ENCODE measurements around the gene LCNL1. TPM values are rescaled to one million over a fixed set of nuclear protein-coding genes. Genes with fewer than 3 reads are reported as not detected.

LCNL1 gene
- polyA plus RNA-seq, 1 donor: 0.09 TPM

DNA sequence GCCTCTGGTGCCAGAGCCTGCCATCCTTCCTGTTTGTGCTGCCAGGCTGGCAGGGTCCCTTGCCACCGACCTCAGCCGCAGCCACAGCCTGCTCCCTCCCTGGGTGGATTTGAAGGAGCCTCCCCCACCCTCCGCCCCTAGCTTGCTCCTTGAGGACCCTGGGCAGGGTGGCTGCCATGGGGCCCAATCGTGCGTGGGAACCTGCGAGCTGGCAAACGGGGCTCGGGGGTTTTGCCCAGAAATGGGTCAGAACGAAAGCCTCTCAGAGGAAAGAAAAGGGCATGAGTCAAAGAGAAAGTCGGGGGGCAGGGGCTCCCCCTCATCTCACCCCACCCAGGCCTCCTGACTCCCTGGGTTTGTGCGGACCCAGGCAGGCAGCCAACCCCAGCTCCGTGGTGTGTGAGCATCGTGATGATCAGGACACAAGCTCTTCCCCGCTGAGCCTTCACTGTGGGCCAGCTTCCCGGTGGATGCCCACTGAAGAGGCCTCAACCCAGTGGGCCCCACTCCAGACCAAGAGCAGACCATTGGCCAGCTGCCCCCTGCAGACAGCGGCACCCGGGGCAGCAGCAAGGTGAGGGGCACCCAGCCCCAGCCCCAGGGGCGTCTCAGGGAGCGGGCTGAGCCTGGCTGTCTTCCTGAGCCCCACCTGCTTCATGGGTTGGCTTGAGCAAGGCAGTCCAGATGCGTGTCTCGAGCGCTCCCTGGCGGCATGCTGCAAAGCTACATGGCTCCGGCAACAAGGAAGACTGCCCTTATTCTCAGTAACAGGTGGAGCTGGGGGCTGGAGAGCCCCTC, 52.1 kb downstream of the LCNL1 start:
- H3K4me1 ChIP-seq (ENCODE audit: control insufficient read depth, insufficient read depth, low read length): peaks cover 26% of the 10 kb centered on the region
- no peaks in the 10 kb centered on the region for H3K9me3 ChIP-seq (ENCODE audit: control insufficient read depth, low read depth, low read length)
- peak; percentile 75 to 86 for DNase-seq
- H3K36me3 ChIP-seq (ENCODE audit: control insufficient read depth, insufficient read depth, low read length): no peaks in the 10 kb centered on the region
- H3K4me3 ChIP-seq (ENCODE audit: low read length): no peak overlapping the region
- no peak overlapping the region for H3K27ac ChIP-seq (ENCODE audit: low read length)
- H3K27me3 ChIP-seq (ENCODE audit: control insufficient read depth, insufficient read depth, low read length): no peaks in the 10 kb centered on the region
- WGBS (ENCODE audit: insufficient coverage, low lambda C conversion rate): 20% methylated on average over 1 of the region's 24 CpGs

Other genes starting within 250 kb of the LCNL1 start
- gene LCN10, start 240.1 kb upstream of the LCNL1 start, polyA plus RNA-seq: 7.8 TPM
- gene LCN6, start 234.5 kb upstream of the LCNL1 start, polyA plus RNA-seq: 2.8 TPM
- 0.06 TPM for gene LCN8, start 224.8 kb upstream of the LCNL1 start, polyA plus RNA-seq
- 14.0 TPM for gene LCN15, start 218.5 kb upstream of the LCNL1 start, polyA plus RNA-seq
- 324 TPM for gene TMEM141, start 191.6 kb upstream of the LCNL1 start, polyA plus RNA-seq
- gene CCDC183, start 186.7 kb upstream of the LCNL1 start, polyA plus RNA-seq: 27.4 TPM
- 97.3 TPM for gene RABL6, start 175.0 kb upstream of the LCNL1 start, polyA plus RNA-seq
- gene AJM1, start 140.5 kb upstream of the LCNL1 start, polyA plus RNA-seq: 10.4 TPM
- 312 TPM for gene PHPT1, start 133.6 kb upstream of the LCNL1 start, polyA plus RNA-seq
- 772 TPM for gene MAMDC4, start 130.6 kb upstream of the LCNL1 start, polyA plus RNA-seq
- 585 TPM for gene EDF1, start 116.7 kb upstream of the LCNL1 start, polyA plus RNA-seq
- gene TRAF2, start 96.5 kb upstream of the LCNL1 start, polyA plus RNA-seq: 18.5 TPM
- gene FBXW5, start 38.3 kb upstream of the LCNL1 start, polyA plus RNA-seq: 86.8 TPM
- 36.0 TPM for gene C8G, start 37.8 kb upstream of the LCNL1 start, polyA plus RNA-seq
- 121 TPM for gene LCN12, start 30.7 kb upstream of the LCNL1 start, polyA plus RNA-seq
- gene PTGDS, start 5.5 kb upstream of the LCNL1 start, polyA plus RNA-seq: 4.6 TPM
- gene PAXX, start 9.4 kb downstream of the LCNL1 start, polyA plus RNA-seq: 38.9 TPM
- gene CLIC3, start 13.6 kb downstream of the LCNL1 start, polyA plus RNA-seq: 3.6 TPM
- gene ABCA2, start 45.2 kb downstream of the LCNL1 start, polyA plus RNA-seq: 25.3 TPM
- 0.69 TPM for gene FUT7, start 49.1 kb downstream of the LCNL1 start, polyA plus RNA-seq
- 42.7 TPM for gene NPDC1, start 63.2 kb downstream of the LCNL1 start, polyA plus RNA-seq
- 9.9 TPM for gene ENTPD2, start 71.1 kb downstream of the LCNL1 start, polyA plus RNA-seq
- gene SAPCD2, start 87.6 kb downstream of the LCNL1 start, polyA plus RNA-seq: 12.1 TPM
- gene UAP1L1, start 94.5 kb downstream of the LCNL1 start, polyA plus RNA-seq: 32.4 TPM
- 39.5 TPM for gene MAN1B1, start 104.0 kb downstream of the LCNL1 start, polyA plus RNA-seq
- 196 TPM for gene DPP7, start 131.7 kb downstream of the LCNL1 start, polyA plus RNA-seq
- 2.6 TPM for gene GRIN1, start 156.2 kb downstream of the LCNL1 start, polyA plus RNA-seq
- gene LRRC26, start 187.1 kb downstream of the LCNL1 start, polyA plus RNA-seq: 12.0 TPM
- not detected for gene TMEM210, start 189.1 kb downstream of the LCNL1 start, polyA plus RNA-seq
- gene ANAPC2, start 205.6 kb downstream of the LCNL1 start, polyA plus RNA-seq: 47.0 TPM
- 66.0 TPM for gene SSNA1, start 205.7 kb downstream of the LCNL1 start, polyA plus RNA-seq
- gene TPRN, start 217.7 kb downstream of the LCNL1 start, polyA plus RNA-seq: 32.1 TPM
- gene TMEM203, start 222.7 kb downstream of the LCNL1 start, polyA plus RNA-seq: 33.1 TPM
- gene NDOR1, start 222.7 kb downstream of the LCNL1 start, polyA plus RNA-seq: 12.1 TPM
- gene RNF208, start 239.2 kb downstream of the LCNL1 start, polyA plus RNA-seq: 11.0 TPM
- 71.7 TPM for gene CYSRT1, start 242.2 kb downstream of the LCNL1 start, polyA plus RNA-seq
- gene RNF224, start 244.5 kb downstream of the LCNL1 start, polyA plus RNA-seq: 87.5 TPM
- gene SLC34A3, start 247.9 kb downstream of the LCNL1 start, polyA plus RNA-seq: 36.9 TPM